GM19468 (cell line): ENCODE results near the gene PIP4K2A.

Experiments used
- ATAC-seq: cut with Tn5 transposase; IDR thresholded peaks from one replicate; pipeline ENCODE4 v1.9.1; 2021; ENCODE audit warnings: mild to moderate bottlenecking, moderate library complexity, moderate number of reproducible peaks; ENCODE audit not compliant: unreplicated experiment; ENCODE audit errors: extremely low read depth

PIP4K2A gene

DNA sequence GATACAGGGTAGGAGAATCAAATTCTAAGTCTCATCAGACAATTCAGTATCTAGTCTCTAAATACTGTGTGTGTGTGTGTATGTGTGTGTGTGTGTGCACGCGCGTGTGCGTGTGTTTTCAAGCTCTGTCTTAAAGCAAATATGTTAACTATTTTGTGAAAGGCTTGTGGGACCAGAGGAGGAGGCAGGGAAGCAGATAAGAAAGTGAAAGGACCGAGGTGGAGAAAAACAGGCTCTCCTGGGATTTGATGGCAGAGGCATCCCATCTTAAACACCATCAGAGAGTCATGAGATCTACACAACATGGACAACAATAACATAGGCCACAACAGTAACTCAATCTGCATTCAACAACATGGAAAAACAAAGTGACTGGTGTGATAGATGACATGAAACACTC, 67.1 kb downstream of the PIP4K2A start:
- ATAC-seq, result no peak

GRCh38 chr10:22646388-22646853, 68.0 kb downstream of the PIP4K2A start:
- ATAC-seq, result peak; percentile 24

- ATAC-seq, result no peak
Observed at GRCh38 chr10:22644222-22644621, 70.2 kb downstream of the PIP4K2A start.

DNA sequence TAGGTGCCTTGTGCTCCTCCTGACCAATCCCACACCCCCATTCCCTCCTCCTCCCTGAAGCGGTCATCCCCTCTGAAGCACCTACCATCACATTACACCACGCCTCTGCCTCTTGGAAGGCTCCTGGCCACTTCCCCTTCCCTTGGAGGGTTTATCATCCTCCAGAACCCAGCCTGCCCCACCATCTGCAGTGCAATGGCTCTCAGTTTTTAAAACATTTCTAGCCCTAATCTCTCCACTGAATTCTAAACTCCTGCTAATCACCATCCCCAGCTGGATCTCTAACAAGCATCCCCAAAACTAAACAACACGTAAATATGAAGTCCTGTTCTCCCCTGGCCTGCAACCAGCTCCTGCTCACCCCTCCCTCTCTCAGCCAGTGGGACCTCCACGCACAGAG, 70.6 kb downstream of the PIP4K2A start:
- no peak for ATAC-seq

- no peak for ATAC-seq
Observed at GRCh38 chr10:22643116-22643515, 71.3 kb downstream of the PIP4K2A start.

- ATAC-seq, result no peak
Observed at GRCh38 chr10:22641743-22642142, 72.6 kb downstream of the PIP4K2A start.

GRCh38 chr10:22640359-22640758, 74.0 kb downstream of the PIP4K2A start:
- ATAC-seq, result no peak

- no peak for ATAC-seq
Observed at GRCh38 chr10:22638863-22639262, 75.5 kb downstream of the PIP4K2A start.

DNA sequence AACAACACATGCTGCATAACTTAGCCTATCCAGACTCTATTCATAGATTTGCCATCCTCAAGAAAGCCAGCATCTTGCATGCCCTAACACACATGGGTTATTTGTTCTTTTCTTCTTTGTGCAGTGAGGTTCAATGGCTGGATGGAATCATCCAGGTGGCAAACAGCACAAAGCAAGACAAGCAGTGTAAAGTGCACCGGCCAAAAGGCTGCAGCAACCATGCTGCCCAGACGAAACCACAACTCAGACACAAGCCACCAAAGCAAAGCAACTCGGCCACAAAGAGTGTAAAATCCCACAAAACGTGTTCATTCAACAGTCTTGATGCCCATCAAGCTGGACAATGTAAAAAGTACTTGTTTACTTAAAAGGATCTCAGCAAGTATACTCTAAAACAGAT, 76.9 kb downstream of the PIP4K2A start:
- ATAC-seq, result no peak

DNA sequence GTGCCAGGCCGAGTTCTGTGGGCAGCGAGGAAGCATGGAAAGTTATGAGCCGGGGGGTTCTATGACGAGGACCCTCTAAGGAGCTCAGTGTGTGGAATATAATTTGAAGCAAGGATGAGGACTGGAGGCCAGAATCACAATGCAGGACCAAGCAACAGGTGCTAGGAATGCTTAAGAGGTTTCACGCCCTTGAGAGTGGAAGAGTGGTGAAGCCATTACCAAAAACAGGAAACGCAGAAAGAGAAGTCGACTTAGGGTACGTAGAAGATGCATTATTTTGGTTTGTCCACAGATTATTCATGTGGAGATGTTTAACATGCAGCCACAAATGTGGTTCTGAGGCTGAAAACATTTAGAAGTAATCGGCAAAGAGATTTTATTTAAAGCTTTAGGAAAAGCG, 78.7 kb downstream of the PIP4K2A start:
- no peak for ATAC-seq

GRCh38 chr10:22634606-22635459, 79.5 kb downstream of the PIP4K2A start:
- no peak for ATAC-seq

- no peak for ATAC-seq
Observed at GRCh38 chr10:22634093-22634492, 80.3 kb downstream of the PIP4K2A start.

DNA sequence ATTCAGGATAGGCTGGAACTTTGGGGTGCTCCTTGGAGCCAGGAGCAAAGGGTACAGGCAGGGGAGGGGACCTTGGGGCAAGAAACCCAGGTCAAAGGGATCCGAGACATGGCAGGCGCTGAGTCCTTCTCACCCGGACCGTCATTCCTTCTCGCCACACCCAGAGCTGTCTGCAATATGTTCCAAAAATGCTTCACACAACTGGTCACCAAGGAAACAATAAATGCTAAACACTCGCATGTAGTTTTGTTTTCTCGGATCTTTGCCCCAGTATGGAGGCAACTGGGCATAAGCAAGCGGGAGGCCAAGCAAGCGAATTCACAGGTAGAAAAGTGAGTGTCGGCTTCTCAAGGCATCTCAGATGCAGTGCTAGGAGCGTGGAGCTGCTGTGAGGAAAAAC, 80.8 kb downstream of the PIP4K2A start:
- ATAC-seq, result no peak

DNA sequence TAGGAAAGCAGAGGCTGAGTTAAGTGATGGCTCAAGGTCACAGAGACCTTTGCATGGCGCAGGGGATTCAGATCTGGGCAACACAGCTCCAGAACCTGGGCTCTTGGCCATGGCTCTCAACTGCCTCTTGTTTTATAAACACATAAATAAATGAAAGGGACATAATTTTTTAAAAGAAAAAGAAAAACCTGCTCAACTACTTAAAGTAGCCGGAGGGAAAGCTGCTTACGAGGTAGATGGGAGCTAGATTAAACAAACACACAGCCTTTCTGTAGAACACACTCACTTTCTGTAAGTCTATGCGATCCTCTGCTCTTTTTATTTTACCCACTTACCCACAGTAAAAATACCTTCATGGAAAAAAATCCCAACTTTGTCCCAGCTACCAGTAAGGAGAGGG, 81.3 kb downstream of the PIP4K2A start:
- no peak for ATAC-seq

- no peak for ATAC-seq
Observed at GRCh38 chr10:22631646-22632278, 82.6 kb downstream of the PIP4K2A start.

GRCh38 chr10:22631185-22631584, 83.2 kb downstream of the PIP4K2A start:
- ATAC-seq, result no peak

DNA sequence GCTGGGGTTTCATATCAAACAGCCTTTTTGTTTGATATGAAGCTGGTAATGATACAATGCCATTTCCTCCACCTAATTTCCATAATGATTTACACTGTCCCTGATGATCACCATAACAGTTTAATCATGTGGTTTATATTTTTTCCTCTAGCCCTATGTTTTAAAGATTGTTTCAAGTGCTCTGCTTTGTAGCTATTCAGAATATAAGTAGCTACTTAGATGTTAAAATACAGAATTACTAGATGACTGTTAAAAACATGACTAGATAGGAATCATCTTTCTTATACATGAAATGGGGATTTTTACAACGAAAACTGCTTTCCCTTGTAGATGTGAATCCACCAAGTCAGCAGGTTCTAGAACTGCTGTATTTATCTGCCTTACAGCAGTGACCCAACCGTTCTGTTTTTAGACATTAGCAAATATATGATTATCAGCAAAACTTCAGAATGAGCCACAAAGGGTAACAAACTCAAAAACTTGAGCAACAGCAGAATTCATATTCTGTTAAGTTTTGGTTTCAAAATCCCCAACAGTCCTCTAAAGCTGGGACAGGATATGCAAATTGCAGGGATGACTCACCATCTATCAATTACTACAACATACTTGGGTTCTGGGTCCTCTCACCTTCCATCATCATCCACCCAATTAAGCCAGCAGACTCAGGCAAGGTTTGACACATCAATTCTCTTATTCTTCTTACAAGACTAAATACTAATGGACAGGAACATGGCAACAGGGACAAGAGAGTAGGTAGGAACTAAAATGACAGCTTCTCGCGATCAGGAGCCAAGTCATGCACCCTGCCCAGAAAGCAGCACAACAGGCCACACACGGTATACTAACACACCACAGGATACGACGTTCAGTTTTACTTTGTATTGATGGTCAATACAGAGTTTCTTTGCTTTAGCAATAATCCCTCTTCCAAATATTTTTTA, 83.9 kb downstream of the PIP4K2A start:
- peak; percentile 66 for ATAC-seq

DNA sequence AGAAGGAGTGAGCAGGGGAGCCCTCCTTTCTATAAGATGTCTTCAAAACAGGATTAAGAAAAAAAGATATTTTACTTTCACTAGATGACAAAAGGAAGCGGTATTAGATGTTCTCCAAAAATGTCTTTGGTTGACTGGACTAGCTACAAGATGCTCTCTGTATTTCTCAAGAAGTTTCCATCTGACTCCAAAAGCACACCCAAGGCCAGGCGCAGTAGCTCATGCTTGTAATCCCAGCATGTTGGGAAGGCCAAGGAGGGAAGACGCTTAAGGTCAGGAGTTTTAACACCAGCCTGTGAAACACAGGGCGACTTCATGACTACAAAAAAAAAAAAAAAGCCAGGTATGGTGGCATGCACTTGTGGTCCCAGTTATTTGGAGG, 84.5 kb downstream of the PIP4K2A start:
- no peak for ATAC-seq

GRCh38 chr10:22629126-22629525, 85.3 kb downstream of the PIP4K2A start:
- ATAC-seq, result no peak

GRCh38 chr10:22628309-22628708, 86.1 kb downstream of the PIP4K2A start:
- ATAC-seq, result no peak

DNA sequence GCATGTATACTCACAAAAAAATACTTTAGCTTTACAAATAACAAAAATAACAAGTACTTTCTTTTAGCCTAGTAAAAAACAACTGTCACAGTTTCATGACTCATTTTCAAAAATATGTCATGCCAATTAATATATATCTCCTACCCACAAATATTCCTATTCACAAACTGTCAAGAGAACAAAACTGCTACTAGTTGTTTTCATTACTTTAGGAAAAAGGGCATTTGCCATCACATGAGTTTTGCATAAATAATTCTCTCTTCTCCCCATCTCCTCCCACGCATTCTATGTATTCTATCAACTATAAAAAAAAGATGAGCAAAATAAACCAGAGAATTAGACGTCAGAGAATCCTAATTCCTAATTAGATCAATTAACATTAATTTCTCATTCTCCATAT, 87.6 kb downstream of the PIP4K2A start:
- no peak for ATAC-seq
